Activated CD8-positive, alpha-beta memory T cell treated with anti-CD3 and anti-CD28 coated beads, Interleukin-2, amount 50 U/mL, for 1 hour (primary cell): ENCODE data around the gene TRMT44.

Experiments used
- DNase-seq: peaks from one replicate; pipeline ENCODE4 v3.0.0-alpha.2; 2020; ENCODE audit errors: extremely low read depth

Gene TRMT44

GRCh38 chr4:8435656-8436121, 4.9 kb upstream of the TRMT44 start:
- no peak for DNase-seq

- no peak for DNase-seq
These were observed 3.3 kb upstream of the TRMT44 start for GRCh38 chr4:8437281-8437680.

- no peak for DNase-seq
These were observed 1.8 kb upstream of the TRMT44 start for GRCh38 chr4:8438743-8439142.

GRCh38 chr4:8439168-8439567, 1.4 kb upstream of the TRMT44 start:
- no peak for DNase-seq

GRCh38 chr4:8439914-8440491, 574 bp upstream of the TRMT44 start:
- no peak for DNase-seq

GRCh38 chr4:8441499-8442091, 1.0 kb downstream of the TRMT44 start:
- no peak for DNase-seq

GRCh38 chr4:8442596-8443358, 2.2 kb downstream of the TRMT44 start:
- DNase-seq = no peak

GRCh38 chr4:8443801-8444200, 3.2 kb downstream of the TRMT44 start:
- no peak for DNase-seq

GRCh38 chr4:8446122-8446521, 5.5 kb downstream of the TRMT44 start:
- no peak for DNase-seq

- DNase-seq = no peak
These were observed 11.0 kb downstream of the TRMT44 start for GRCh38 chr4:8451440-8452182.

GRCh38 chr4:8453957-8454356, 13.4 kb downstream of the TRMT44 start:
- no peak for DNase-seq

GRCh38 chr4:8457646-8458252, 17.2 kb downstream of the TRMT44 start:
- DNase-seq = no peak

- DNase-seq = no peak
These were observed 19.4 kb downstream of the TRMT44 start for GRCh38 chr4:8459867-8460445.

- DNase-seq = no peak
These were observed 20.5 kb downstream of the TRMT44 start for GRCh38 chr4:8461086-8461485.

GRCh38 chr4:8461616-8462015, 21.0 kb downstream of the TRMT44 start:
- DNase-seq = no peak

- no peak for DNase-seq
These were observed 23.2 kb downstream of the TRMT44 start for GRCh38 chr4:8463811-8464210.

GRCh38 chr4:8464381-8464780, 23.8 kb downstream of the TRMT44 start:
- DNase-seq = no peak

- DNase-seq = no peak
These were observed 25.3 kb downstream of the TRMT44 start for GRCh38 chr4:8465615-8466611.

GRCh38 chr4:8467016-8467415, 26.4 kb downstream of the TRMT44 start:
- no peak for DNase-seq

- no peak for DNase-seq
These were observed 28.4 kb downstream of the TRMT44 start for GRCh38 chr4:8468746-8469535.
